Kidney epithelial cell (primary cell): Measurements from ENCODE around the gene IL1RN. TPM values are rescaled to one million over a fixed set of nuclear protein-coding genes. Genes with fewer than 3 reads are reported as not detected.

Experiments used
- DNase-seq: peaks from one replicate; pipeline ENCODE4 v3.0.0-alpha.2; 2010; ENCODE audit warnings: low read depth
- H3K27me3 ChIP-seq: 2 replicates; pipeline ENCODE4 v1.6.0; 2011; ENCODE audit warnings: low read length; ENCODE audit not compliant: control insufficient read depth, insufficient read depth
- H3K36me3 ChIP-seq: 2 replicates; pipeline ENCODE4 v1.5.1; 2011; ENCODE audit warnings: low read length; ENCODE audit not compliant: control insufficient read depth, insufficient read depth
- H3K4me3 ChIP-seq: 2 replicates; pipeline ENCODE4 v1.5.1; 2011; ENCODE audit warnings: low read depth, mild to moderate bottlenecking, control low read depth, low read length
- CTCF ChIP-seq: IDR thresholded peaks from 2 replicates; pipeline ENCODE4 v1.5.1; 2011; ENCODE audit warnings: mild to moderate bottlenecking, moderate library complexity, low read length, control low read depth, inconsistent platforms; ENCODE audit not compliant: insufficient read depth, poor library complexity, severe bottlenecking
- total RNA-seq: library from RNA; depleted of rRNA; stranded (reverse); fragments of >200 nt; gene quantifications from 2 replicates; pipeline ENCODE4 v1.2.3, GENCODE V29; 2015

IL1RN gene
- total RNA-seq, 1 donor from 2014 or later: 11.3 TPM

- Histone ChIP-seq H3K27me3 (no peaks in the 10 kb centered on the region), H3K36me3 (no peaks in the 10 kb centered on the region), H3K4me3 (no peak overlapping the region)
- no peak for TF ChIP-seq CTCF
- no peak for DNase-seq
These were observed 33.6 kb downstream of the IL1RN start for GRCh38 chr2:113160962-113161361.

- Histone ChIP-seq H3K4me3 (no peak overlapping the region), H3K27me3 (no peaks in the 10 kb centered on the region), H3K36me3 (no peaks in the 10 kb centered on the region)
- TF ChIP-seq CTCF: no peak
- no peak for DNase-seq
These were observed 34.8 kb downstream of the IL1RN start for GRCh38 chr2:113162173-113162572.

GRCh38 chr2:113162869-113163268 lies 35.5 kb downstream of the IL1RN start:
- no peak for DNase-seq
- TF ChIP-seq CTCF: no peak
- Histone ChIP-seq H3K4me3 (no peak overlapping the region), H3K36me3 (no peaks in the 10 kb centered on the region), H3K27me3 (no peaks in the 10 kb centered on the region)

GRCh38 chr2:113164215-113164929 lies 37.0 kb downstream of the IL1RN start:
- Histone ChIP-seq H3K4me3 (no peak overlapping the region), H3K27me3 (no peaks in the 10 kb centered on the region), H3K36me3 (no peaks in the 10 kb centered on the region)
- no peak for TF ChIP-seq CTCF
- DNase-seq: no peak

GRCh38 chr2:113164930-113165585 lies 37.7 kb downstream of the IL1RN start:
- no peak for DNase-seq
- H3K27me3 ChIP-seq: no peaks in the 10 kb centered on the region
- TF ChIP-seq CTCF: no peak
- H3K36me3 ChIP-seq: no peaks in the 10 kb centered on the region
- H3K4me3 ChIP-seq: no peak overlapping the region
